Neural cell (in vitro differentiated cells): Measurements from ENCODE around the gene ZNF71.

Experiments
- CTCF ChIP-seq: fragments of 450-650 bp; IDR thresholded peaks from 2 replicates; pipeline ENCODE4 v1.5.1; 2014; ENCODE audit warnings: antibody characterized with exemption, mild to moderate bottlenecking, moderate library complexity; ENCODE audit not compliant: poor library complexity, severe bottlenecking
- EZH2 ChIP-seq: fragments of 200-600, 300-800 bp; shearing (Covaris generic), sonication (generic); IDR thresholded peaks from 2 replicates; pipeline ENCODE4 v1.6.1; 2014; ENCODE audit warnings: antibody characterized with exemption, low read length, borderline replicate concordance, mild to moderate bottlenecking; ENCODE audit not compliant: insufficient read depth, poor library complexity, severe bottlenecking
- MXI1 ChIP-seq: fragments of 450-650 bp; conservative IDR thresholded peaks from 2 replicates; pipeline ENCODE4 v1.6.1; 2014; ENCODE audit warnings: antibody characterized with exemption, mild to moderate bottlenecking; ENCODE audit not compliant: poor library complexity, severe bottlenecking
- POLR2AphosphoS5 ChIP-seq: IDR thresholded peaks from 2 replicates; pipeline ENCODE4 v1.6.1; 2012
- RAD21 ChIP-seq: fragments of 450-650 bp; conservative IDR thresholded peaks from 2 replicates; pipeline ENCODE4 v1.6.1; 2014; ENCODE audit warnings: antibody characterized with exemption, mild to moderate bottlenecking, moderate library complexity
- SMC3 ChIP-seq: fragments of 450-650 bp; conservative IDR thresholded peaks from 2 replicates; pipeline ENCODE4 v1.6.1; 2014; ENCODE audit warnings: antibody characterized with exemption, mild to moderate bottlenecking, moderate library complexity; ENCODE audit not compliant: poor library complexity
- TAF1 ChIP-seq: IDR thresholded peaks from 2 replicates; pipeline ENCODE4 v1.6.1; 2012; ENCODE audit warnings: low read depth
- TF ChIP-seq, protein P1 (sequence below): IDR thresholded peaks from 2 replicates; pipeline ENCODE4 v1.6.1; 2012; ENCODE audit warnings: borderline replicate concordance

DNA sequence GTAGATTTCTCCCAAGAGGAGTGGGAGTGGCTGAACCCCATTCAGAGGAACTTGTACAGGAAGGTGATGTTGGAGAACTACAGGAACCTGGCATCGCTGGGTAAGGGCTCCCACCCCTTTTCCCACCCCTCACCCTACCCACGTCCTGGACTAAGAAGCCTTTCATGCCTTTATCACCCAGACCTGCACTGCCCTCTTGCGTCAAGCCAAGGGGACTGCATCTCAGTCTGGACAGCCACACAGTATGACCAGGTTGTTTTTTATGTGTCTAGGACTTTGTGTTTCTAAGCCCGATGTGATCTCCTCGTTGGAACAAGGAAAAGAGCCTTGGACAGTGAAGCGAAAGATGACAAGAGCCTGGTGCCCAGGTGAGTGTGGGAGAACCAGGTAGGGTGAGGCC lies 47.6 kb upstream of the ZNF71 start:
- TF ChIP-seq EZH2 (no peak), CTCF (no peak), RAD21 (no peak), TAF1 (no peak), POLR2AphosphoS5 (no peak), MXI1 (no peak), SMC3 (no peak)
- TF ChIP-seq, protein P1, sequence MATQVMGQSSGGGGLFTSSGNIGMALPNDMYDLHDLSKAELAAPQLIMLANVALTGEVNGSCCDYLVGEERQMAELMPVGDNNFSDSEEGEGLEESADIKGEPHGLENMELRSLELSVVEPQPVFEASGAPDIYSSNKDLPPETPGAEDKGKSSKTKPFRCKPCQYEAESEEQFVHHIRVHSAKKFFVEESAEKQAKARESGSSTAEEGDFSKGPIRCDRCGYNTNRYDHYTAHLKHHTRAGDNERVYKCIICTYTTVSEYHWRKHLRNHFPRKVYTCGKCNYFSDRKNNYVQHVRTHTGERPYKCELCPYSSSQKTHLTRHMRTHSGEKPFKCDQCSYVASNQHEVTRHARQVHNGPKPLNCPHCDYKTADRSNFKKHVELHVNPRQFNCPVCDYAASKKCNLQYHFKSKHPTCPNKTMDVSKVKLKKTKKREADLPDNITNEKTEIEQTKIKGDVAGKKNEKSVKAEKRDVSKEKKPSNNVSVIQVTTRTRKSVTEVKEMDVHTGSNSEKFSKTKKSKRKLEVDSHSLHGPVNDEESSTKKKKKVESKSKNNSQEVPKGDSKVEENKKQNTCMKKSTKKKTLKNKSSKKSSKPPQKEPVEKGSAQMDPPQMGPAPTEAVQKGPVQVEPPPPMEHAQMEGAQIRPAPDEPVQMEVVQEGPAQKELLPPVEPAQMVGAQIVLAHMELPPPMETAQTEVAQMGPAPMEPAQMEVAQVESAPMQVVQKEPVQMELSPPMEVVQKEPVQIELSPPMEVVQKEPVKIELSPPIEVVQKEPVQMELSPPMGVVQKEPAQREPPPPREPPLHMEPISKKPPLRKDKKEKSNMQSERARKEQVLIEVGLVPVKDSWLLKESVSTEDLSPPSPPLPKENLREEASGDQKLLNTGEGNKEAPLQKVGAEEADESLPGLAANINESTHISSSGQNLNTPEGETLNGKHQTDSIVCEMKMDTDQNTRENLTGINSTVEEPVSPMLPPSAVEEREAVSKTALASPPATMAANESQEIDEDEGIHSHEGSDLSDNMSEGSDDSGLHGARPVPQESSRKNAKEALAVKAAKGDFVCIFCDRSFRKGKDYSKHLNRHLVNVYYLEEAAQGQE: no peak
